Stimulated activated effector memory CD8-positive, alpha-beta T cell treated with anti-CD3 and anti-CD28 coated beads, Interleukin-12 subunit alpha, Interleukin-12 subunit beta, amount 100 ng/mL, for 72 hours (primary cell): ENCODE results near the gene ITPKB.

Experiments used
- ATAC-seq: fragments of 150-1000 bp; cut with Tn5 transposase; 2 replicates; pipeline ENCODE4 v1.10.0; 2021
- DNase-seq, 2 donors: peaks; one replicate each; pipeline ENCODE4 v3.0.0; 2021 to 2022; ENCODE audit warnings: low spot score in 2 of 2
- H3K27ac Mint-ChIP-seq: one replicate; pipeline ENCODE4 v1.8.0; 2022; ENCODE audit warnings: mild to moderate bottlenecking, mixed read lengths
- H3K36me3 Mint-ChIP-seq: one replicate; pipeline ENCODE4 v1.8.0; 2022; ENCODE audit warnings: mild to moderate bottlenecking, mixed read lengths
- H3K4me1 Mint-ChIP-seq: one replicate; pipeline ENCODE4 v1.8.0; 2022; ENCODE audit warnings: mixed read lengths
- H3K4me3 Mint-ChIP-seq: one replicate; pipeline ENCODE4 v1.8.0; 2022; ENCODE audit warnings: mild to moderate bottlenecking, mixed read lengths
- H3K9me3 Mint-ChIP-seq: one replicate; pipeline ENCODE4 v1.8.0; 2022; ENCODE audit warnings: mixed read lengths

Gene ITPKB

DNA sequence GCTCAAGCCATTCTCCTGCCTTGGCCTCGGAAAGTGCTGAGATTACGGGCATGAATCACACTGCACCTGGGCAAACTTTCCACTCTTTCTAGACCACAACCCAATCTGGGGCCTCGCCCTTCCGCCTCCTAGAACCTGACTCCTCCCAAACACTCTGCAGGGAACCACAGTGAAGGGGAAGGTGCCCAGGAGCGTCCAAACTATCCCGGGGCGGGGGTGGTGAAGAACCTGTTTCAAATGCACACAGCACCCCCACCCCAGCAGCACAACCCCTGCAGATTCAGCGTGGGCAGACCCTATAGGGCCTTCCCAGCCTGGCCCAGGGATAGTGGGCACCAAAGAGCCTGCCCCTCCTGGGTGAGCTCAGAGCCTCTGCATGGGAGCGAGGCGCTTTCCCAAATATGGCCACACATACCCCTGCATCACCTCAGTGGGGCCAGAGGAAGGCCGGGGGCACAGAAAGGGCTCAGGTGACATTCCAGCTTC, 103.6 kb downstream of the ITPKB start:
- Mint-ChIP-seq H3K27ac (peak overlapping the region; percentile 84), H3K4me1 (peaks cover 52% of the 10 kb centered on the region), H3K36me3 (peaks cover 79% of the 10 kb centered on the region), H3K9me3 (no peaks in the 10 kb centered on the region), H3K4me3 (peak overlapping the region; percentile 13)
- DNase-seq (no peak), ATAC-seq (peak; percentile 52)

- Mint-ChIP-seq H3K27ac (peak overlapping the region; percentile 84), H3K36me3 (peaks cover 79% of the 10 kb centered on the region), H3K4me1 (peaks cover 56% of the 10 kb centered on the region), H3K4me3 (peak overlapping the region; percentile 13), H3K9me3 (no peaks in the 10 kb centered on the region)
- ATAC-seq (no peak), DNase-seq (no peak)
Measured at GRCh38 chr1:226634611-226635246, 104.4 kb downstream of the ITPKB start.

DNA sequence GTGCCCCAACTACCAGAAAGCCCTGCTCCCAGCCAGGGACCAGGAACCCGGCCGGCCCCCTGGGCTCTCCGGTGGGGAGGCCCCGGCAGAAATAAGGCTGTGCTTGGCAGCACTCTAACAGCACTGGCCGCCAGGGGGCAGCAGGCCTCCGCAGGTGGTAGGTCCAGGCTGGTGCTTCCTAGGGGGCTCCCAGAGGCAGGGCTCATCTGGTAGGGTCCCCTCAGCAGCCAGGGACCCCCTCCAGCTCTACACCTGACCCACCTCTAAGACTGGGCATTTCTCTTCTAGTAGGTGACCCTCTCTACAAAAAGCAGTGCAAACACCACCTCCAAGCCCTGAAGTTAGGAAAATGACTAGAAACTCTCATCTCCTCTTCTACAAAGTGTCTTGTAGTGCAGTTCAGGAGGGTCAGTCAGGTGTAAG, 104.9 kb downstream of the ITPKB start:
- Mint-ChIP-seq H3K4me1 (peaks cover 56% of the 10 kb centered on the region), H3K36me3 (peaks cover 78% of the 10 kb centered on the region), H3K9me3 (no peaks in the 10 kb centered on the region), H3K27ac (peak overlapping the region; percentile 84), H3K4me3 (no peak overlapping the region)
- peak; percentile 77 to 89 for DNase-seq
- peak; percentile 86 for ATAC-seq

- H3K4me3 Mint-ChIP-seq: no peak overlapping the region
- peaks cover 74% of the 10 kb centered on the region for H3K36me3 Mint-ChIP-seq
- DNase-seq (no peak), ATAC-seq (peak; percentile 14)
- no peaks in the 10 kb centered on the region for H3K9me3 Mint-ChIP-seq
- peaks cover 56% of the 10 kb centered on the region for H3K4me1 Mint-ChIP-seq
- peak overlapping the region; percentile 84 for H3K27ac Mint-ChIP-seq
Measured at GRCh38 chr1:226633541-226634165, 105.4 kb downstream of the ITPKB start.

DNA sequence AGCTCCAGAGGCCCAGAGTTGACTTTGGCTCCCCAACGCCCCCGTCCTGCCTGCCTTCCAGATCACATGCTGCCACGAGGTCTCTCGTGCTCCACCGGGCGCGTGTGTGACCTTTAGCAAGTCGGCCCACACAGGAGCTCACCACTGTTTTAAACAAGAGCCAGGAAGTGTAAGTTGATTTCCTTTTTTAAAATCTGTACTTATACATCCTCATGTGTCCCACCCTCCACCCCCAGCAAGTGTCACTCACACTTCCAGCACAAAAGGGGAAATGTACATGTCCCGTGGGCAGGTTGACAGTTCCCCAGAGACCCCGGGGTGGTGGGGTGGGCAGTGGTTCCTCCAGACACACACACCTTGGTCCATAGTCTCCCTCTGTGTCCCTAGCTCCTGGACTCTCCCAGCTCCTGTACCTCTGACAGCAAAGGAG, 106.1 kb downstream of the ITPKB start:
- peak overlapping the region; percentile 60 for H3K27ac Mint-ChIP-seq
- peaks cover 68% of the 10 kb centered on the region for H3K36me3 Mint-ChIP-seq
- DNase-seq (no peak), ATAC-seq (no peak)
- H3K9me3 Mint-ChIP-seq: no peaks in the 10 kb centered on the region
- H3K4me3 Mint-ChIP-seq: no peak overlapping the region
- H3K4me1 Mint-ChIP-seq: peaks cover 58% of the 10 kb centered on the region

GRCh38 chr1:226632169-226632879, 106.8 kb downstream of the ITPKB start:
- Mint-ChIP-seq H3K36me3 (peaks cover 69% of the 10 kb centered on the region), H3K4me3 (no peak overlapping the region), H3K9me3 (no peaks in the 10 kb centered on the region), H3K4me1 (peaks cover 65% of the 10 kb centered on the region), H3K27ac (peak overlapping the region; percentile 60)
- ATAC-seq (no peak), DNase-seq (no peak)

DNA sequence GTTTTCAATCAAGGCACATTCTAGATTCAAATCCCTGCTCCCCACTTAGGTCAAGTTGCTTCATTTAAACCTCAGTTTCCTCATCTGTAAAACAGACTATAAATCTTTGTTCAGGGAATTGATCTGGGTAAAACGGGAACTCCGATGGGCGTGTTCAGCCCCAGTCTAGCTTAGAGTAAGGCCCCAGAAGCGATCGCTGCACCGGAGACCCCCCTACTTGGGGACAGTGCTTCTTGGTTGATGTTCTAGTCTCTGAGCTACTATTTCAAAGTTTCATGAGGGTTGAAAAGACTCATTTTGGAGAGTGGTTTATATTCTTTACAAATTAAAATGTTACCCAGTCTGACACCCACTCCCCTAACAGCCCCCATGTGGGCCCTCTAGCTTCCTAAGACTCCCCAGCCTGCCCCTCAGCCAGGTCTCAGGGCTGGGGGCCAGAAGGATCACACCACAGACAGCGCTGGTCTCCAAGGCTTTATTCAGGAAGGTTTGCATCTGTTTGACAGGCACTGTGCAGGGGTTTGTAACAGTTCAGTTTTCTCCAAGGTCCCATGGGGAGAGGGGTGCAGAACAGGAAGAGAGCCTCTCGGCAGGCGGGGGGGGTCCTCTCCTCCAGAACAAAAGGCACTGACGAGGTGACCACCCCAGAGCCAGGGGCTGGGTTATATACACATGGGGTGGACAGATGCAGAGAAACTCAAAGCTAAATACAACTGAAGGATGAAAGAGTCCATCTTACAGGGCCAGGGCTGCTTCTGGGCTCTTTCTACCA, 107.7 kb downstream of the ITPKB start:
- DNase-seq (no peak), ATAC-seq (no peak)
- no peaks in the 10 kb centered on the region for H3K9me3 Mint-ChIP-seq
- peaks cover 69% of the 10 kb centered on the region for H3K36me3 Mint-ChIP-seq
- H3K4me1 Mint-ChIP-seq: peaks cover 67% of the 10 kb centered on the region
- H3K27ac Mint-ChIP-seq: peak overlapping the region; percentile 56
- H3K4me3 Mint-ChIP-seq: no peak overlapping the region

DNA sequence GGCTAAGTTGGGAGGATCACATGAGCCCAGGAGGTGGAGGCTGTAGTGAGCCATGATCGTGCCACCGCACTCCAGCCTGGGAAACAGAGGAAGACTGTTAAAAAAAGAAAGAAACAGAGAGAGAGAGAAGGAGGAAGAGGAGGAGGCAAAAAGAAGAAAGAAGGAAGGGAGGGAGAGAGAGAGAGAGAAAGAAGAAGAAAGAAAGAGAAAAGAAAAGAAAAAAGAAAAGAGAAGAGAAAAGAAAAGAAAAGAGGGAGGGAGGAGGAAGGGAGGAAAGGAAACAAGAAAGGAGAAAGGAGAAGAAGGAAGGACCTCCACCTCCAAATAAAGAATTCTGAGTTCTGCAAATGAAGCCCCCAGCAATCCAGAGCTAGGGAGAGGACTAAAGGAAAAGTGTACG, 108.5 kb downstream of the ITPKB start:
- Mint-ChIP-seq H3K4me3 (no peak overlapping the region), H3K36me3 (peaks cover 71% of the 10 kb centered on the region), H3K27ac (peak overlapping the region; percentile 56), H3K4me1 (peaks cover 68% of the 10 kb centered on the region), H3K9me3 (no peaks in the 10 kb centered on the region)
- no peak for ATAC-seq
- DNase-seq: no peak

DNA sequence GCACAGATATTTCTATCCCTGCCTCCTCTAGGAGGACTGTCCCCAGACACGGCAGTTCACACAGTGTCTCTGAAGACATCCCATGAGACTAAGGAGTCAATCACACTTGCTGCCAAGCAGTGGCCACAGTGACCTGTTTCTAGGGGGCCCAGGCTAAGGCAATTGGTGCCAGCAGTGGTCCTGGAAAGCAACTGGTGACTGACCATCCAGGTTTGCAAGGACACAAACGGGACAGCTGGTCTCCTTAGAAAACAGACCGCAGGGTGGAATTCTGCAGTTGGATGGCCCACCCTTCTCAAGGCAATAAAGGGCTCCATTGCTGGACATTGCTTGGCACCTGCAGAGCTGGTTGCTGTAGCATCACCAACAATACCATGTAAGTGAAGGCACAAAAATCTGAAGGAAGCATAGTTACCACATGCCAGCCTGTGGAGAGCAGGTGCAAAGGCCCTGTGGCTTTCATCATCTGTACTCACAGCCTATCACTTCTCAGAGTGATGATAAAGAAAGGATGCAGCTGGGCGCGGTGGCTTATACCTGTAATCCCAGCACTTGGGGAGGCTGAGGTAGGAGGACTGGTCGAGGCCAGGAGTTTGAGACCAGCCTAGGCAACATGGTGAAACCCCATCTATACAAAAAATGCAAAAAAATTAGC, 109.1 kb downstream of the ITPKB start:
- no peak for DNase-seq
- H3K4me3 Mint-ChIP-seq: no peak overlapping the region
- H3K9me3 Mint-ChIP-seq: no peaks in the 10 kb centered on the region
- H3K27ac Mint-ChIP-seq: peak overlapping the region; percentile 56
- no peak for ATAC-seq
- H3K4me1 Mint-ChIP-seq: peaks cover 65% of the 10 kb centered on the region
- peaks cover 70% of the 10 kb centered on the region for H3K36me3 Mint-ChIP-seq

- Mint-ChIP-seq H3K4me3 (no peak overlapping the region), H3K27ac (peak overlapping the region; percentile 56), H3K9me3 (no peaks in the 10 kb centered on the region), H3K36me3 (peaks cover 65% of the 10 kb centered on the region), H3K4me1 (peaks cover 58% of the 10 kb centered on the region)
- DNase-seq (no peak), ATAC-seq (no peak)
Measured at GRCh38 chr1:226629210-226629895, 109.7 kb downstream of the ITPKB start.

DNA sequence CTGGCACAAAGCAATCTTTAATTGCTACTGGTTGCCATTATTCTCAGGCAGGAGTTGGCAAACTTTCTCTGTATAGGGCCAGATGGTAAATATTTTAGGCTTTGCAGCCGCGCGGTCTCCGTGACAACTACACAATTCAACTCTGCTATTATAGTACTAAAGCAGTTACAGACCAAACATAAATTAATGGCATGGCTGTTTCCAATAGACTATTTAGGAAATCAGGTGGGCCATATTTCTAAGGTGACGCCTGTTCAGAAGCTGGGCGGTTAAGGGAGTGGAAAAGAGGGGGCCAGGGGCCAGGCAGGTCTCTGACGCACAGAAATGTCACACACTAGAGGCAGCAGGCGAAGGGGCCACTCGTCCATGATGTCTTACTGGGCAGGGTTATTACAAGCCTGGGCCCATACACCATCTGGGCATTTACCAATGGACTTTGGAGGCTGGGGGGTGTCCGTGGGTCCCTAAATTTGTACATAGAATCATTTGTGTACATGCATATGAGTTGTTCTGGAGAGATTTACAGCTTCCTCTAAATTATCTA, 110.4 kb downstream of the ITPKB start:
- Mint-ChIP-seq H3K36me3 (peaks cover 61% of the 10 kb centered on the region), H3K27ac (peak overlapping the region; percentile 56), H3K9me3 (no peaks in the 10 kb centered on the region), H3K4me1 (peaks cover 54% of the 10 kb centered on the region), H3K4me3 (no peak overlapping the region)
- ATAC-seq (no peak), DNase-seq (no peak)

GRCh38 chr1:226627924-226628611, 111.0 kb downstream of the ITPKB start:
- H3K4me3 Mint-ChIP-seq: no peak overlapping the region
- ATAC-seq (peak; percentile 36), DNase-seq (no peak)

GRCh38 chr1:226627050-226627755, 111.9 kb downstream of the ITPKB start:
- ATAC-seq (no peak), DNase-seq (no peak)
- Mint-ChIP-seq H3K36me3 (peaks cover 48% of the 10 kb centered on the region), H3K9me3 (no peaks in the 10 kb centered on the region), H3K4me3 (peak overlapping the region; percentile 49), H3K4me1 (peaks cover 39% of the 10 kb centered on the region), H3K27ac (peak overlapping the region; percentile 84)

More at GRCh38 chr1:226627924-226628611, 111.0 kb downstream of the ITPKB start:
- Mint-ChIP-seq H3K36me3 (peaks cover 56% of the 10 kb centered on the region), H3K27ac (peak overlapping the region; percentile 56), H3K9me3 (no peaks in the 10 kb centered on the region), H3K4me1 (peaks cover 47% of the 10 kb centered on the region)
